ENCODE measurements around the gene CCDC92. TPM values are rescaled to one million over a fixed set of nuclear protein-coding genes. Genes with fewer than 3 reads are reported as not detected.
A peak's percentile ranks its signal among the peaks of the same experiment; 100 is the strongest.

Gene CCDC92
- total and polyA plus RNA-seq, 7 experiments from 2014 or later = 17.3 to 34.4 (median 23.0) TPM

DNA sequence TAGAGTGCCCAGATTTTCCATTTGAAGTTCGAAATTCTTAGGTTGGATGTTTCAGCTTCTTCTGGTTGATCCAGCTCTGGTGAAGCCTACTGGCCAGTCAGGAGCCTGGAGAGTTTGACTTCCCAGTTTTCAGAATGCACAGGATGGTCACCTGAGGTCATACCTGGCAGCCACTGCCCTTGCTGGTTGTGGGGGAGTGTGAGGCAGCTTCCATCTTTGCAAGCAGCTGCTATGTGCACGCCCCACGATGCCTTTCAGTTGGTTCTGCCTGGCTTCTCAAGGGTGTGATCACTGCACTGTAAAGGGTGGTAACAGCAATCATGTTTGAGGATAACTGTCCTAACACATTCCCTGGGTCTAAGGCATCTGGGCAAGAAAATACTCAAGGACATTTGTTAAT lies 15.4 kb downstream of the CCDC92 start:
- DNase-seq (no peak), ATAC-seq (no peak)
- no peak overlapping the region for H3K27ac ChIP-seq (ENCODE audit: low read depth, low read length)
- peaks cover 0 to 12% (median 4%) of the 10 kb centered on the region in 7 donors for H3K4me1 Mint-ChIP-seq
- no peaks in the 10 kb centered on the region for H3K9me3 Mint-ChIP-seq
- no peaks in the 10 kb centered on the region for H3K27me3 ChIP-seq (ENCODE audit: control insufficient read depth in 2 of 2, insufficient read depth in 2 of 2, low read length in 2 of 2)
- no peak overlapping the region for H3K27ac Mint-ChIP-seq
- H3K4me3 Mint-ChIP-seq = no peak overlapping the region
- intact Hi-C loops (cut with micrococcal nuclease) = no loop called here
- CTCF ChIA-PET = no interaction called here
- H3K36me3 ChIP-seq (ENCODE audit: control insufficient read depth in 2 of 3, insufficient read depth in 3 of 3, low read length in 3 of 3) = no peaks in the 10 kb centered on the region
- H3K27me3 Mint-ChIP-seq = no peaks in the 10 kb centered on the region
- no peaks in the 10 kb centered on the region for H3K4me1 ChIP-seq (ENCODE audit: control insufficient read depth in 2 of 2, insufficient read depth in 2 of 2, low read length in 2 of 2)
- POLR2A ChIA-PET = interaction anchor here (1.0 kb wide), 1 partner anchor 9 kb away, joined by 4 read pairs; no protein-coding TSS in a partner anchor
- no peaks in the 10 kb centered on the region for H3K9me3 ChIP-seq (ENCODE audit: control insufficient read depth in 2 of 3, low read length in 3 of 3)
- H3K36me3 Mint-ChIP-seq = peaks cover 0 to 12% (median 0%) of the 10 kb centered on the region in 5 donors
- H3K4me3 ChIP-seq (ENCODE audit: low read length) = no peak overlapping the region

DNA sequence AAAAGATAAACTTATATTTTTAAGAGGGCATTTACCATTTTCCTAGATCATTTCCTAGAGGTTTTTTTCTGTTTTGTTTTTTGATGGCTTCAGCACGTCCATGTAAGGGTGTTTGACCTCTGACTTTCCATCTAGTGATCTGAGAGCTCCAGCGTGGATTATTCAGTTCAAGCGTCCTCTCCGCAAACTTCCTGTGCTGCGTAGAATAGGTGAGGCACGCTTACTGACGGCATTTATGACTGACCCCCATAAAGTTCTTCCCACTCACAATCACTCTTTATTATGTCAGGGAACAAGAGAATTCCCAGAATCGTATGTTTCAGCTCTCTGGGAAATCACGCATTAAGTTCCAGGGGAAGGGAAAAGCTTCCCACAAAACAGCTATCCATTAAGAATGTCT lies 16.4 kb downstream of the CCDC92 start:
- H3K4me3 ChIP-seq (ENCODE audit: low read length) = no peak overlapping the region
- Mint-ChIP-seq H3K4me1 (peaks cover 0 to 5% (median 1%) of the 10 kb centered on the region in 7 donors), H3K36me3 (peaks cover 0 to 12% (median 0%) of the 10 kb centered on the region in 5 donors), H3K27ac (no peak overlapping the region), H3K4me3 (no peak overlapping the region), H3K27me3 (no peaks in the 10 kb centered on the region), H3K9me3 (no peaks in the 10 kb centered on the region)
- ATAC-seq = no peak
- intact Hi-C loops (cut with micrococcal nuclease) = no loop called here
- POLR2A ChIA-PET = interaction anchor here (1.0 kb wide), 1 partner anchor 10 kb away, joined by 4 read pairs; no protein-coding TSS in a partner anchor
- H3K27ac ChIP-seq (ENCODE audit: low read depth, low read length) = no peak overlapping the region
- CTCF ChIA-PET = no interaction called here
- H3K4me1 ChIP-seq (ENCODE audit: control insufficient read depth in 2 of 2, insufficient read depth in 2 of 2, low read length in 2 of 2) = no peaks in the 10 kb centered on the region
- no peak for DNase-seq
- H3K9me3 ChIP-seq (ENCODE audit: control insufficient read depth in 2 of 3, low read length in 3 of 3) = no peaks in the 10 kb centered on the region
- no peaks in the 10 kb centered on the region for H3K36me3 ChIP-seq (ENCODE audit: control insufficient read depth in 2 of 3, insufficient read depth in 3 of 3, low read length in 3 of 3)
- H3K27me3 ChIP-seq (ENCODE audit: control insufficient read depth in 2 of 2, insufficient read depth in 2 of 2, low read length in 2 of 2) = no peaks in the 10 kb centered on the region

DNA sequence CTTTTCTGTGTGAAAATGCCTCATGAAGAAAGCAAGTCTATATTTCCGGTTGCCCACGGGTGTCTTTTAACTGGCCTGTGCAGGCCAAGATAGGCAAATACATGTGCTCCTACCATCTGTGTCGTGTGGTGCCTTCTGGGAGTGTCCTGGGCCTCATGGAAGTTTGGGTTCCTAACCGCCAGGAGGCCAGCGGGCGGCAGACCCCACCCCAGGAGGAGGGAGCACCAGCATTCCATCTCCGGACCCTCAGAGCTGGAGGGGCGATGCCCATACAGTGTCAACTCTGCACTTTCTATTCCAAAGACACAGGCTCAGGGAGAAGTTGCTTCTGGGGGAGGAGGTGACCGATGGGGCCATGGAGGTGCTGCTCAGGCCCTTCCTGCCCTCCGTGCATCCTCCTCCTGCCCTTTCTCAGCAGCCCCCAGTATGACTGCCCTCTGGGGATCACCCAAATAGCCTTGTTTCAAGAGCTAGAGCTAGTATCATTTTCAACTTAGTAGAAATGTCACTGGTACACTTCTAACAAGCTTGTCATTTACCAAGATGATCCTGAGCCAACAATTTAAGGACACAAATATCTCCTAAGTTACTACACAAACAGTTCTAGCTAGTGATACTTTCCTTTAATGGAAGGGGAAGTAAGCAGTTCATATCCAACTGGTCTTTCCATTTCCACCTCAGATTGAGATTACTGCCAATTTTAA lies 17.8 kb downstream of the CCDC92 start:
- intact Hi-C loops (cut with micrococcal nuclease) = no loop called here
- no peaks in the 10 kb centered on the region for H3K9me3 Mint-ChIP-seq
- H3K4me3 Mint-ChIP-seq = no peak overlapping the region
- CTCF ChIA-PET = interaction anchor here (0.6 to 0.7 kb wide), 2 partner anchors 29 to 33 kb away, joined by 3 to 4 read pairs; no protein-coding TSS in a partner anchor
- H3K27ac Mint-ChIP-seq = no peak overlapping the region
- no peak for DNase-seq
- H3K4me1 Mint-ChIP-seq = peaks cover 0 to 3% (median 3%) of the 10 kb centered on the region in 7 donors
- no peak for ATAC-seq
- no peak overlapping the region for H3K4me3 ChIP-seq (ENCODE audit: low read length)
- no peaks in the 10 kb centered on the region for H3K9me3 ChIP-seq (ENCODE audit: control insufficient read depth in 2 of 3, low read length in 3 of 3)
- H3K27me3 ChIP-seq (ENCODE audit: control insufficient read depth in 2 of 2, insufficient read depth in 2 of 2, low read length in 2 of 2) = no peaks in the 10 kb centered on the region
- H3K4me1 ChIP-seq (ENCODE audit: control insufficient read depth in 2 of 2, insufficient read depth in 2 of 2, low read length in 2 of 2) = no peaks in the 10 kb centered on the region
- H3K27ac ChIP-seq (ENCODE audit: low read depth, low read length) = no peak overlapping the region
- peaks cover 0 to 10% (median 0%) of the 10 kb centered on the region in 5 donors for H3K36me3 Mint-ChIP-seq
- no peaks in the 10 kb centered on the region for H3K27me3 Mint-ChIP-seq
- POLR2A ChIA-PET = interaction anchor here (0.8 kb wide), 1 partner anchor 16 kb away, joined by 3 read pairs; no protein-coding TSS in a partner anchor
- H3K36me3 ChIP-seq (ENCODE audit: control insufficient read depth in 2 of 3, insufficient read depth in 3 of 3, low read length in 3 of 3) = no peaks in the 10 kb centered on the region

DNA sequence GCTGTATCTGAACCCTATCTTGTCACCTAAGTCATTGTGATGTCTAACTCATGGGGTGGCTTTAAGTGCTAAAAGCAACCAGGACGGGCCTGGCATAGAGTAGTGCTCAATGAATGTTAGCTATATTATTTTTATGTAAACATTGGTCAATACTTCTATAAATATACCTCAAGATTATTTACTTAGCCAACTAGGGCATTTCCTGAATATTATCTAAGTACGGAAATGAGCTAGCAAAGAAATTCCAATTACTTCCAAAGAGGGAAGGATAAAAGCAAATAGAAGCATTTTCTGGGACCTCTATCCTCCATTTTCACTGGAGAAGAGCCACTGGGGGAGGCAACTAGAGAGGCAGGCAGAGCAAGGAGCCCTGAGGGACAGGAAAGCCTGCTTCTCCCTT lies 20.6 kb downstream of the CCDC92 start:
- CTCF ChIA-PET = no interaction called here
- H3K9me3 Mint-ChIP-seq = no peaks in the 10 kb centered on the region
- H3K27me3 ChIP-seq (ENCODE audit: control insufficient read depth in 2 of 2, insufficient read depth in 2 of 2, low read length in 2 of 2) = no peaks in the 10 kb centered on the region
- H3K4me1 Mint-ChIP-seq = peaks cover 0 to 12% (median 3%) of the 10 kb centered on the region in 7 donors
- H3K36me3 ChIP-seq (ENCODE audit: control insufficient read depth in 2 of 3, insufficient read depth in 3 of 3, low read length in 3 of 3) = no peaks in the 10 kb centered on the region
- no peaks in the 10 kb centered on the region for H3K4me1 ChIP-seq (ENCODE audit: control insufficient read depth in 2 of 2, insufficient read depth in 2 of 2, low read length in 2 of 2)
- no peak overlapping the region for H3K4me3 ChIP-seq (ENCODE audit: low read length)
- POLR2A ChIA-PET = no interaction called here
- intact Hi-C loops (cut with micrococcal nuclease) = no loop called here
- H3K36me3 Mint-ChIP-seq = peaks cover 0 to 4% (median 0%) of the 10 kb centered on the region in 5 donors
- H3K4me3 Mint-ChIP-seq = no peak overlapping the region
- H3K27me3 Mint-ChIP-seq = no peaks in the 10 kb centered on the region
- no peaks in the 10 kb centered on the region for H3K9me3 ChIP-seq (ENCODE audit: control insufficient read depth in 2 of 3, low read length in 3 of 3)
- H3K27ac ChIP-seq (ENCODE audit: low read depth, low read length) = no peak overlapping the region
- peak overlapping the region in 1 of 9 donors; percentile 22 for H3K27ac Mint-ChIP-seq
- DNase-seq (no peak), ATAC-seq (no peak)

DNA sequence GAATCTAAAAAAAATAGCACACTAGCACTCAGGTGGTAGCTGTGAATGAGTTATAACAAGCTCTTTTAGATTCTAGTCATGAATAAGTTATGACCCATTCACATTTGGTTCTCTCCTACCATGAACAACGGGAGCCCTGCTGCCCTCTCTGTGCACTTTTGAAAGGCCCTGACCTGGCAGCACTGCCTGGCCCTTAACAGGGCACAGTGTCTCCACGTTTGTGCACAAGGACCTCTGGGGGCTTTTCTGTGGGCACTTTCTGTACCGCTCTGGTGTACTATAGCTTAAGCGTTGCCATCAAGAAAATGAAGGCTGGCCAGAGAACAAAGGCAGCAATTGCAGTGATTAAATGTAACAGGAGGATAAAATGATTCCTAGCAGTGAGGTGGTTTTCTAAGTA lies 21.2 kb downstream of the CCDC92 start:
- no peaks in the 10 kb centered on the region for H3K9me3 Mint-ChIP-seq
- intact Hi-C loops (cut with micrococcal nuclease) = no loop called here
- peaks cover 0 to 12% (median 3%) of the 10 kb centered on the region in 7 donors for H3K4me1 Mint-ChIP-seq
- H3K27me3 Mint-ChIP-seq = no peaks in the 10 kb centered on the region
- peak overlapping the region in 1 of 9 donors; percentile 22 for H3K27ac Mint-ChIP-seq
- no peaks in the 10 kb centered on the region for H3K36me3 ChIP-seq (ENCODE audit: control insufficient read depth in 2 of 3, insufficient read depth in 3 of 3, low read length in 3 of 3)
- DNase-seq = no peak
- no peaks in the 10 kb centered on the region for H3K9me3 ChIP-seq (ENCODE audit: control insufficient read depth in 2 of 3, low read length in 3 of 3)
- H3K4me1 ChIP-seq (ENCODE audit: control insufficient read depth in 2 of 2, insufficient read depth in 2 of 2, low read length in 2 of 2) = no peaks in the 10 kb centered on the region
- no peak overlapping the region for H3K4me3 Mint-ChIP-seq
- no peak for ATAC-seq
- POLR2A ChIA-PET = no interaction called here
- H3K4me3 ChIP-seq (ENCODE audit: low read length) = no peak overlapping the region
- H3K36me3 Mint-ChIP-seq = peaks cover 0 to 4% (median 0%) of the 10 kb centered on the region in 5 donors
- no peaks in the 10 kb centered on the region for H3K27me3 ChIP-seq (ENCODE audit: control insufficient read depth in 2 of 2, insufficient read depth in 2 of 2, low read length in 2 of 2)
- CTCF ChIA-PET = no interaction called here
- H3K27ac ChIP-seq (ENCODE audit: low read depth, low read length) = no peak overlapping the region

DNA sequence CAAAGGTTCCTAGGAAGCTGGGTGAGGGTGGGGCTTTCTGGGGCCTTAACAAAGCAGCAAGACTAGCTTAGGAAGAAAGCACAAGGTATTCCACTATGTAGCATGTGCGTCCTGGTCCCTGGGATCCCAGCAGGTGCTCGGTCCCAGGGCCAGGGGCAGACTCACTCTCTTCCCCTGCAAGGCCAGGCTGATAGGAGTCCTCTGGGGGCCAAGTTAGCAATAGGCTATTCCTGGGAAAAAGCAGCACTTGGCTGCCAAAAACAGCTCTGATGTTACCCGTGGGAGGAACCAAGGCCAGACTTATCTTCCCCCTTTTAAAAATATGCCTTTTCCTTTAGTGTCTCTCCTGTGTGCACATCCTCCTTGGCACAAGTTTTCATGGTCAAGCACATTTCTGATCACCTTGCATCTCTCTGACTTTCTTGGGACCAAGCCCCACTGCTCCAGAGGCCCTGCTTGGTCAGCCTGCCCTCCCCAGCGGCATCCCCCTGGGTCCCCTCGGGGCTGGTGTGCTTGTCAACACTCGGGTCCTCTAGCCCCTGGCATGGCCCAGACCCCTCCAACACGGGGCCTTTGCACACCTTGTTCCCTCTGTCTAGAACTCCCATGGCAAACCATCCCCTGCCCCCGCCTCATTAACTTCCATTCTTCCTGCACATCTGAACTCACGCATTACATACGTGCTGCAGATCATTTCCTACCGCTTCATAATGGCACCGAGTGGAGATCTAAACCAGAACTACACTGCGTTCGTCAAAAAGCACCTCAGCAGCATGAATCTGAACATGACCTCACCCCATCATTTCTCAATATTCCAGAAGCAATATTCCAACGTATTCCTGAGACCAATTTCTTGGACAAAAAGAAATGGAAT lies 21.9 kb downstream of the CCDC92 start:
- no peaks in the 10 kb centered on the region for H3K9me3 Mint-ChIP-seq
- no peaks in the 10 kb centered on the region for H3K4me1 ChIP-seq (ENCODE audit: control insufficient read depth in 2 of 2, insufficient read depth in 2 of 2, low read length in 2 of 2)
- H3K27me3 ChIP-seq (ENCODE audit: control insufficient read depth in 2 of 2, insufficient read depth in 2 of 2, low read length in 2 of 2) = no peaks in the 10 kb centered on the region
- intact Hi-C loops (cut with micrococcal nuclease) = no loop called here
- no peak overlapping the region for H3K4me3 Mint-ChIP-seq
- no peak overlapping the region for H3K27ac ChIP-seq (ENCODE audit: low read depth, low read length)
- H3K27ac Mint-ChIP-seq = no peak overlapping the region
- no peak for DNase-seq
- H3K4me1 Mint-ChIP-seq = peaks cover 0 to 12% (median 4%) of the 10 kb centered on the region in 7 donors
- peaks cover 0 to 10% (median 0%) of the 10 kb centered on the region in 5 donors for H3K36me3 Mint-ChIP-seq
- no peaks in the 10 kb centered on the region for H3K9me3 ChIP-seq (ENCODE audit: control insufficient read depth in 2 of 3, low read length in 3 of 3)
- POLR2A ChIA-PET = no interaction called here
- CTCF ChIA-PET = no interaction called here
- no peaks in the 10 kb centered on the region for H3K27me3 Mint-ChIP-seq
- H3K36me3 ChIP-seq (ENCODE audit: control insufficient read depth in 2 of 3, insufficient read depth in 3 of 3, low read length in 3 of 3) = peaks cover 0 to 3% (median 0%) of the 10 kb centered on the region in 3 experiments
- ATAC-seq = no peak
- H3K4me3 ChIP-seq (ENCODE audit: low read length) = no peak overlapping the region

Measured in naive thymus-derived CD4-positive, alpha-beta T cell (primary cell).